ENCODE measurements around the gene TAB2. TPM values are rescaled to one million over a fixed set of nuclear protein-coding genes. Genes with fewer than 3 reads are reported as not detected.

TAB2 gene
- total RNA-seq, 3 donors from 2014 or later, result 63.3 to 91.0 (median 75.8) TPM

DNA sequence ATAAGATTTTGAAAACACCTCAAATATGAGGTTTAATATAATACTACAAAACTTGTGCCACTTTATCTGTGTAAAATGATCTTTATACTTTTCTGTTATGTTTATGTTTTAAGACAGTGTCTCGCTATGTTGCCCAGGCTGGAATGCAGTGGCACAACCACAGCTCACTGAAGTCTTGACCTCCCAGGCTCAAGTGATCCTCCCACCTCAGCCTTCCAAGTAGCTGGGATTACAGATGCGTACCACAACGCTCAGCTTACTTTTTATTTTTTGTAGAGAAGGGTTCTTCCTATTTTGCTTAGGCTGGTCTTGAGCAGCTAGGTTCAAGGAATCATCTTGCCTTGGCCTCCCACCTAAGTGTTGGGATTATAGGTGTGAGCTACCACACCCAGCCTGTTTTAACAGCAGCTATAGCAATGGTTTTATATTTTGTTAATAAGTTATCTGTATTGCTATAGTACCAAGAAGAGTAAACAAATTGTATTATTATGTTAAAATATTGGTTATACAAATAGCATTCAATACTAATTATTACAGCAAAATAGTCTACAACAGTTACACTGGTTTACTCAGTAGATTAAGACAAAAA, 8.2 kb downstream of the TAB2 start:
- no peak for TF ChIP-seq POLR2AphosphoS5 (IDR thresholded peaks at IDR 0.05)
- no peak for TF ChIP-seq POLR2A (IDR thresholded peaks at IDR 0.05)
- TF ChIP-seq, protein P1, sequence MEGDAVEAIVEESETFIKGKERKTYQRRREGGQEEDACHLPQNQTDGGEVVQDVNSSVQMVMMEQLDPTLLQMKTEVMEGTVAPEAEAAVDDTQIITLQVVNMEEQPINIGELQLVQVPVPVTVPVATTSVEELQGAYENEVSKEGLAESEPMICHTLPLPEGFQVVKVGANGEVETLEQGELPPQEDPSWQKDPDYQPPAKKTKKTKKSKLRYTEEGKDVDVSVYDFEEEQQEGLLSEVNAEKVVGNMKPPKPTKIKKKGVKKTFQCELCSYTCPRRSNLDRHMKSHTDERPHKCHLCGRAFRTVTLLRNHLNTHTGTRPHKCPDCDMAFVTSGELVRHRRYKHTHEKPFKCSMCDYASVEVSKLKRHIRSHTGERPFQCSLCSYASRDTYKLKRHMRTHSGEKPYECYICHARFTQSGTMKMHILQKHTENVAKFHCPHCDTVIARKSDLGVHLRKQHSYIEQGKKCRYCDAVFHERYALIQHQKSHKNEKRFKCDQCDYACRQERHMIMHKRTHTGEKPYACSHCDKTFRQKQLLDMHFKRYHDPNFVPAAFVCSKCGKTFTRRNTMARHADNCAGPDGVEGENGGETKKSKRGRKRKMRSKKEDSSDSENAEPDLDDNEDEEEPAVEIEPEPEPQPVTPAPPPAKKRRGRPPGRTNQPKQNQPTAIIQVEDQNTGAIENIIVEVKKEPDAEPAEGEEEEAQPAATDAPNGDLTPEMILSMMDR (IDR thresholded peaks at IDR 0.05), result no peak
- intact Hi-C loops (cut with DNase I; ENCODE audit: low total_unique reads), result no loop called here
- Histone ChIP-seq H3K27me3 (no peaks in the 10 kb centered on the region), H3K4me1 (peaks cover 0 to 7% of the 10 kb centered on the region in 2 donors), H3K9me3 (no peaks in the 10 kb centered on the region), H3K4me3 (no peak overlapping the region), H3K36me3 (no peaks in the 10 kb centered on the region), H3K27ac (no peak overlapping the region)
- no peak for DNase-seq (ENCODE audit: low spot score in 2 of 2)

DNA sequence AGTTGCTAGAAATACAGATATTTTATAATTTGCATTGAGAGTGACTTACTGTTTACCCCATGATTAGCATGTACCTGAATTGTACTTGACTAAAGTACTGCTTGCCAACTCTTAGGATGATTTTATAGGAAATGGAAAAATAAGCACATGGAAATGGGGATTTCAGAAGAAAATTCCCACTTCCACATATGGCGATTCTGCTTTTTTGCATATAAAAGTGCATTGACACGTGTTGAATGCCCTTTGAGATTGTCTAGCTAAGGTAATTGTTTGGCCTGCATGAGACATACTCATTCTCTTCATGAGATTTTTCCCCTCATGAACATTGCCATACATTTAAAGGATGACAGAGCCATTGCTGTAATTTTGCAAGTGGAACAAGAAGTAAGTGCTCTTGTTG, 10.1 kb downstream of the TAB2 start:
- no peaks in the 10 kb centered on the region for H3K9me3 ChIP-seq
- H3K27ac ChIP-seq, result no peak overlapping the region
- no peak for TF ChIP-seq POLR2AphosphoS5 (IDR thresholded peaks at IDR 0.05)
- TF ChIP-seq POLR2A (IDR thresholded peaks at IDR 0.05), result no peak
- TF ChIP-seq, protein P1 (IDR thresholded peaks at IDR 0.05), result no peak
- H3K4me3 ChIP-seq, result no peak overlapping the region
- no peaks in the 10 kb centered on the region for H3K36me3 ChIP-seq
- H3K27me3 ChIP-seq, result no peaks in the 10 kb centered on the region
- H3K4me1 ChIP-seq, result peaks cover 0 to 7% of the 10 kb centered on the region in 2 donors
- intact Hi-C loops (cut with DNase I; ENCODE audit: low total_unique reads), result no loop called here
- DNase-seq (ENCODE audit: low spot score in 2 of 2), result no peak

DNA sequence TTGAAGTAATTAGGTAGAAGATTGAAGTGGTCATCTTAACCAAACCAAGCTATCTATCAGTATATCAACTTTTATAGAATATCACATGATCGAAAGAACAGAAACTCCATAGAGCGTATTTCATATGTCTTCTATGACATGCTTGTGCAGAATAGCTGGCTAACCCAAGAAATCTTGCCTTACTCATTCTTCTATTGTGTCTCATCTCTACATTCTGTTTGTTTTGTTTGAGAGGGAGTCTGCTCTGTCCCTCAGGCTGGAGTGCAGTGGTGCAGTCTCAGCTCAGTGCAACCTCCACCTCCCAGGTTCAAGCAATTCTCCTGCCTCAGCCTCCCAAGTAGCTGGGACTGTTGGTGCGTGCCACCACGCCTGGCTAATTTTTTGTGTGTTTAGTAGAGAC, 10.6 kb downstream of the TAB2 start:
- TF ChIP-seq, protein P1 (IDR thresholded peaks at IDR 0.05), result no peak
- no peak for TF ChIP-seq POLR2AphosphoS5 (IDR thresholded peaks at IDR 0.05)
- TF ChIP-seq POLR2A (IDR thresholded peaks at IDR 0.05), result no peak

DNA sequence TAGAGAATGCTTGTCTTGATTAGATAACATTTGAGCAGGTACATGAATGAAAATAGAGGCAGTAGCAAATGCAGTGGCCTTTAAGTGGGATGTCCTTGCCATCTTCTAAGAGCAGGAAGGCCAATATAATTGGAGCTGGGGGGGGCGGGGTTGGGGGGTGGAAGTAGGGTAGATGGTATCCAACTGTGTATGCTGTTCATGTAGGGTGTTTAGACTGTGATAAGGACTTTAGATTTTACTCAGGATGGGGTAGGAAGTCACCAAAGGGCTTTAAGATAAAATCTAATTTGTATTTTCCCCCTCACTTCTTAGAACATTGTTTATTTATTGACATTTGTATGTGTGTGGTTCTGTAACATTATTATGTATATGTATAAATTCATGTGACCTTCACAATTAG, 12.0 kb downstream of the TAB2 start:
- Histone ChIP-seq H3K27ac (no peak overlapping the region), H3K27me3 (no peaks in the 10 kb centered on the region), H3K4me3 (no peak overlapping the region), H3K9me3 (no peaks in the 10 kb centered on the region), H3K36me3 (no peaks in the 10 kb centered on the region), H3K4me1 (peaks cover 0 to 7% of the 10 kb centered on the region in 2 donors)
- TF ChIP-seq POLR2AphosphoS5 (IDR thresholded peaks at IDR 0.05) (no peak), POLR2A (IDR thresholded peaks at IDR 0.05) (no peak)
- TF ChIP-seq, protein P1 (IDR thresholded peaks at IDR 0.05), result no peak
- no peak for DNase-seq (ENCODE audit: low spot score in 2 of 2)
- intact Hi-C loops (cut with DNase I; ENCODE audit: low total_unique reads), result no loop called here

More for the DNA sequence above, 10.6 kb downstream of the TAB2 start:
- no peak overlapping the region for H3K27ac ChIP-seq
- H3K9me3 ChIP-seq, result no peaks in the 10 kb centered on the region
- no peaks in the 10 kb centered on the region for H3K27me3 ChIP-seq
- no peaks in the 10 kb centered on the region for H3K36me3 ChIP-seq
- peaks cover 0 to 7% of the 10 kb centered on the region in 2 donors for H3K4me1 ChIP-seq
- intact Hi-C loops (cut with DNase I; ENCODE audit: low total_unique reads), result no loop called here
- DNase-seq (ENCODE audit: low spot score in 2 of 2), result no peak
- H3K4me3 ChIP-seq, result no peak overlapping the region

DNA sequence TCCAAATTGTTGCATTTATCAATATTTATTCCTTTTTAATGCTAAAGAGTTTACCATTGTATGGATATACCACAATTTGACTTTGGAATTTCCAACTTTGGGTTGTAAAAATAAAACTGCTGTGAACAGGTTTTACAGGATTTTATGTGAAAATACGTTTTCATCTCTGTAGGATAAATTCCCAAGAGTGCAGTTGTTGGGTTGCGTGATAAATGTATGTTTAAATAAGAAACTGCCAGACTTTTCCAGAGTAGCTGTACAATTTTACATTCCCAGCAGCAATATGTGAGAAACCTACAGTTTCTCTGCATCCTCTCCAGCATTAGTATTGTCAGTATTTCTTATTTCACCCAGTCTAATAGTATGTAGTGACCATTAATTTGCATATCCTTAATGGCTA, 12.6 kb downstream of the TAB2 start:
- Histone ChIP-seq H3K27ac (no peak overlapping the region), H3K9me3 (no peaks in the 10 kb centered on the region), H3K4me3 (no peak overlapping the region), H3K4me1 (peaks cover 0 to 7% of the 10 kb centered on the region in 2 donors), H3K27me3 (no peaks in the 10 kb centered on the region), H3K36me3 (no peaks in the 10 kb centered on the region)
- DNase-seq (ENCODE audit: low spot score in 2 of 2), result no peak
- TF ChIP-seq POLR2AphosphoS5 (IDR thresholded peaks at IDR 0.05), result no peak
- no peak for TF ChIP-seq POLR2A (IDR thresholded peaks at IDR 0.05)
- TF ChIP-seq, protein P1 (IDR thresholded peaks at IDR 0.05), result no peak
- intact Hi-C loops (cut with DNase I; ENCODE audit: low total_unique reads), result no loop called here
